T-helper 22 cell (primary cell): ENCODE measurements around the gene COLEC12.

Experiments used
- DNase-seq: peaks from one replicate; pipeline ENCODE4 v3.0.0-alpha.2; 2020; ENCODE audit warnings: low read depth

The COLEC12 gene

GRCh38 chr18:500632-501405 lies at the start of gene COLEC12:
Gene COLEC12, minus strand, starts transcription at chr18:500701. Its CDS starts 187 bp downstream, at chr18:500514.
- no peak for DNase-seq

- no peak for DNase-seq
Observed at GRCh38 chr18:549967-550366, 49.5 kb upstream of the COLEC12 start.

- no peak for DNase-seq
Observed at GRCh38 chr18:543447-544078, 43.1 kb upstream of the COLEC12 start.

- DNase-seq = no peak
Observed at GRCh38 chr18:533995-534601, 33.6 kb upstream of the COLEC12 start.

GRCh38 chr18:532632-533031 lies 32.1 kb upstream of the COLEC12 start:
- DNase-seq = no peak

GRCh38 chr18:532018-532417 lies 31.5 kb upstream of the COLEC12 start:
- DNase-seq = no peak

GRCh38 chr18:527146-527545 lies 26.6 kb upstream of the COLEC12 start:
- no peak for DNase-seq

- no peak for DNase-seq
Observed at GRCh38 chr18:526681-527080, 26.2 kb upstream of the COLEC12 start.

- no peak for DNase-seq
Observed at GRCh38 chr18:525036-525797, 24.7 kb upstream of the COLEC12 start.

GRCh38 chr18:524466-524865 lies 24.0 kb upstream of the COLEC12 start:
- no peak for DNase-seq

- DNase-seq = no peak
Observed at GRCh38 chr18:523561-523960, 23.1 kb upstream of the COLEC12 start.

- no peak for DNase-seq
Observed at GRCh38 chr18:519019-519879, 18.7 kb upstream of the COLEC12 start.

- no peak for DNase-seq
Observed at GRCh38 chr18:518081-518480, 17.6 kb upstream of the COLEC12 start.

- DNase-seq = no peak
Observed at GRCh38 chr18:515838-516237, 15.3 kb upstream of the COLEC12 start.

GRCh38 chr18:515156-515815 lies 14.8 kb upstream of the COLEC12 start:
- no peak for DNase-seq

- no peak for DNase-seq
Observed at GRCh38 chr18:513826-514530, 13.5 kb upstream of the COLEC12 start.

GRCh38 chr18:512957-513356 lies 12.5 kb upstream of the COLEC12 start:
- no peak for DNase-seq

- no peak for DNase-seq
Observed at GRCh38 chr18:508835-509234, 8.3 kb upstream of the COLEC12 start.

- no peak for DNase-seq
Observed at GRCh38 chr18:507636-508035, 7.1 kb upstream of the COLEC12 start.

- DNase-seq = no peak
Observed at GRCh38 chr18:506801-507200, 6.3 kb upstream of the COLEC12 start.
